GM18861 (cell line): Measurements from ENCODE around the gene ERCC5.

Source experiments
- ATAC-seq: cut with Tn5 transposase; IDR thresholded peaks from one replicate; pipeline ENCODE4 v1.9.1; 2021; ENCODE audit not compliant: unreplicated experiment

The ERCC5 gene

DNA sequence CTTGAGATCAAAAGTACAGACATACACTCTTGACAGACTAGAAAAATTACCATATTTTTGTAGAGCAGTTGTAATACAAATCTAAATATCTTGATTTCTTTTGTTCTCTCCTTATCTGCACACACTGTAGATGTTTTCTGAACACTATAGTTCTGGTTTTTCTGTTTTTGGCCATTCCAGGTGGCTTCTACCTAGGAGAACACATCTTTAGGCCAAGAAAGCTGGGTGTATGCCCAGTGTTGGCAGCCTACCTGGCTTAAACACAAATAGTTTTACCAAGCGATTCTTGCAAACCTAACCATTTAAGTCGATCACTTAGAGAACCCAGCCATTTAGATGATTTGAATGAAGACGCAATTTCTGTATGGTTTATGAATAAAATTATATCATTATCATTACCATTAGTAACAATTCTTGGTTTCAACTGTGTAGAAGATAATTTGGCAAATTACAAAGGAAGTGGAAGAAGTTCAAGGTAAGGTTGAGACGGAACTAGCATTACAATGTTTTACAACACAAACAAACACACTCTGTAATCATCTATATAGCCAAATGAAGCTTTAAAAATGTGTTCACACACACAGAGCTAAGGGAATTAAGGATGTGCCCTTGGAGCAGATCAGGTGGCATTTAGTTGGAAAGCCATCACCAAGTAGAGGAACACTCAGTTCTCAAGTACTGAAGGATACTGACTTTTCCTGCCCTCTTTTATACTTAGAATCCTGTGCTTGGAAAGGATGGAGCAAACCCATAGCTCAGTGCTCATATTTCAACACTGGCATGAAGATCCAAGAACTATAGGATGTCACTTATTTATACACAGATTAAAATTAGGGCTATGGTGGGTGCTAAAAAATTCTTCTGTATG lies 36.2 kb downstream of the ERCC5 start:
- ATAC-seq: no peak

DNA sequence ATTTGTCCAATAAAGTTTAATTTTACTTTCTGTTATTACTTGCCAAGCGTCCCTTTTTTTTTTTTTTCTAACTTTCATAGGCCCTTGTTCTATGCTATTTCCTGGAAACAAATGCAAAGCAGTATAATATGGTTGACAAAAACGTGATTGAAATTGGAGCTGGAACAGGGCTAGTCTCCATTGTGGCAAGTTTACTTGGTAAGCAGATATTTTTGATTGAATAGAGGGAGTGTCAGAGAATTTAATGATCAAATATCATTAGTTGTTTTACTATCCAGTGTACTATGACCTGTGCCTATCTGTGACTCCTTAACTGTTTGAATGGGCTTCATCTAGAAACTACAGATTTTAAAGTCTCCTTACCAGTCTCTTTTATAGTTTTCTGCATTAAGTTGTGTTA lies 46.7 kb downstream of the ERCC5 start:
- no peak for ATAC-seq

DNA sequence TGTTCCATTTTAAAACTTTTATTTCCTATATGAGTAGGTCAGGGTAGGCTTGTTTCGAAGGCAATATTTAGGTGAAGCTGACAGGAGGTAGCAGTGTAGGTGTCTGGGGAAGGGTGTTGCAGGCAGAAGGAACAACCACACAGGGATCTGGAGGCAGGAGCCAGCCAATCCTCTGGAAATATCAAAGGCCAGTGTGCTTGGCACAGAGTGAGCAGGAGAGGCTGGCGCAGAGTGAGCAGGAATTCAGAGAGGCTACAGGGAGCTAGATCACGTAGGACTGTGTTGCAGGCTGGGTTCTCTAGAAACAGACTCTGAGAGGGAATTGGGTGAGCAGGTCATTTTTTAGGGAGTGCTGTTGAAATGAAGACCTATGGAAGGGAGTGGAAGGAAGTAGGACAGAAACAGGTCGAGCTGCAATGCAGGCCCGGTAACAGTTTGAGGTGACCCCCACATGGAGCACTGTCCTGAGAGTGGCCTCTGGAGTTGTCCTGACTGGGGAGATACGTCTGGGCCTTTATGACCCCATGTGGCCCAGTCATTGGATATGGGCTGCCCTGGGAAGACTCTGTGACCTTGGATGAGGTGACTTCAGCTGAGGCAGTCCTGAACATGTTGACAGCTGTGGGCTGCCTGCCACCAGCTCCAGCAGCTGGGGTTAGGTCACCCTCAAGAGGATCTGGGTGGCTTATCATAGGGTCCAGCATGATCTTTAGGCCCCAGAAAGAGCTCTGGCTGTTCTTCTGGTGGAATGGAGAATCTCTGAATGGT lies 51.7 kb downstream of the ERCC5 start:
- ATAC-seq: no peak

DNA sequence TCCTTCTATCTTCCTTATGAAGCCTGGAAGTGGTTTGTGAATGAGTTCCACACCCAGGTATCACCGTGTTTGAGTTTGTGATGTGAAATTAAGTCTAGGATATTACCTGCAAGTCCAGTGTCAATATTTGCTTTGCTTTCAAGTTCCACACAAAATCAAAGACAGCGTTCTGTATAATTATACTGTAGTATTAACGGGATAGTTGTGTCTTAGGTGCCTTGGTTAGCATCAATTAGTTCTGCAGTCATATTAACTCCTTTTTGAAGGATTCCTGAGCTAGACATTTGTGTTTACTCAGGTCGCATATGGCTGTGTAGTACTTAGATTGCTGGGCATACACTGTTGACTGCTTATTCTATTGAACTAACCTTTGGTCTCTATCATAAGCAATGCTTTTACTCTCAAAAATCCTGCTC lies 54.4 kb downstream of the ERCC5 start:
- no peak for ATAC-seq

DNA sequence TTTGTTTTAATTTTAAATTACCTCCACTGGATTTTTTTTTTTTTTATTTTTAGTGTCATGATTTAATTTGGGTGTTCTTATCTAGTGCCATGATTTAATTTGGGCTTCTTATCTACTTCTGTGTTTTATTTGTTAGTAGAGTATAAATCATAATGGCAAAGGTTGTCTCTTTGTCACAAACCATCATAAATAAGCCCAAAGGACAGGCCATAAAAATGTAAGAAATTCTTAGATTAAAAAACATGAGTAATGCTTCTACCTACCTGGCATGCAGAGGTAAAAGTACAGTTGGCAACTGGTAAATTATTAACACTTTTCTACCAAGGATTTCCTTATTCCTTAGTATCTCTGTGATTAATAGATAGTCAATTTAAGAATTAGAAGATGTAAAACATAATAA lies 55.2 kb downstream of the ERCC5 start:
- ATAC-seq: no peak

DNA sequence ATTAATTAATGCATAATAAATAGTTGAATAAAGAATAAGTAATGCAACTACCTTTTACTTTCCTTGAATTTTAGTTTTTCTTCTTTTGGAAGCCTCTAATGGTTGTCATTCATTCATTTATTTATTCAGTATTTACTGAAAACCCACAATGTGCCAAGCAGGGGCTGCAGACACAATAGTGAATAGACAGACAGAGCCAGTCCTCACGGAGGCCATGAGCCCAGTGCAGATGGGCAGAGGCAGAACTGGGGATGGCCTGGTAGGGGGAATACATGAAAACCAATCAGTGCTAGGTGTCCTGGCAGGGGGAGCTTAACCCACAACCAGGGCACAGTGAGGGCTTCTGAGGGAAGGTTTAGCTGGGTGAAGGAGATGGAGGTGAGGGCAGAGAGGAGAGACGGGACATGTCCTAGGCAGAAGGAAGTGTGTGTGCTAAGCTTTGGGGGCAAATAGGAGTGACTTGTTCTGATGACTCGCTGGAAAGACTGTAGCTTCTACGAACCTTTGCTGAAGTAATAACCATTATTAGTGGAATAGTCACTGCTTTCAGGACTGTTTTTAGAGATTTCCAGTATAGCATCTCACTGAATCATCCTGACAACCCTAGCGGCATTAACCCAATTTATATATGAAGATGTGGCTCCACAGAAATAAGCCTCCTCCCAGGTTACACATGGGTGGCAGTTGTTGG lies 55.9 kb downstream of the ERCC5 start:
- ATAC-seq: no peak

DNA sequence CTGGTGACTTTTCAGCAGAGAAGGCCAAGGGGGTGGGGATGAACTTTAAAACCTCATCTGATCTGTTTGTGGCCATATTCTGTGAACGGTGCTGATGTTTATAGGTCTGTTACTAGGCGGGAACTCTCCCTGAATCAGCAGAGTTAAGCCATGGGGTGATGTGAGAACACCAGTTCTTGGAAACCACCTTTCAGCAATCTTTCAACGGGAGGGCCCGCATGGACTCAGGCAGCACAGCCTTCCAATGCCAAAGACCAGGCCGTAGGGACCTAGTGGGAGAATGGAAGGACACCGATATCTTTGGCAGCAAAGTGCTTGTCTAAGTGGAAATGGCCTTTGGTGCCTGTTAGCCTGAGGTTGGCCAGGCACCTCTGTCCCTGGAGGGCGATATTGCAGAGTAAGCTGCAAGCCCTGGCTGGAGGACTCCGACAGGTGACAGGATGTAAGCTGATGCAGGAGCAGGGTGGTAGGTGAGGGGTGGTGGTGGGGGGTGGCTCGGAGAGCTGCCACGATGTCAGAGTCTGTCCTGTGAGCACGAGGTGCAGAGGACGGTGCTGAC lies 57.0 kb downstream of the ERCC5 start:
- ATAC-seq: no peak

DNA sequence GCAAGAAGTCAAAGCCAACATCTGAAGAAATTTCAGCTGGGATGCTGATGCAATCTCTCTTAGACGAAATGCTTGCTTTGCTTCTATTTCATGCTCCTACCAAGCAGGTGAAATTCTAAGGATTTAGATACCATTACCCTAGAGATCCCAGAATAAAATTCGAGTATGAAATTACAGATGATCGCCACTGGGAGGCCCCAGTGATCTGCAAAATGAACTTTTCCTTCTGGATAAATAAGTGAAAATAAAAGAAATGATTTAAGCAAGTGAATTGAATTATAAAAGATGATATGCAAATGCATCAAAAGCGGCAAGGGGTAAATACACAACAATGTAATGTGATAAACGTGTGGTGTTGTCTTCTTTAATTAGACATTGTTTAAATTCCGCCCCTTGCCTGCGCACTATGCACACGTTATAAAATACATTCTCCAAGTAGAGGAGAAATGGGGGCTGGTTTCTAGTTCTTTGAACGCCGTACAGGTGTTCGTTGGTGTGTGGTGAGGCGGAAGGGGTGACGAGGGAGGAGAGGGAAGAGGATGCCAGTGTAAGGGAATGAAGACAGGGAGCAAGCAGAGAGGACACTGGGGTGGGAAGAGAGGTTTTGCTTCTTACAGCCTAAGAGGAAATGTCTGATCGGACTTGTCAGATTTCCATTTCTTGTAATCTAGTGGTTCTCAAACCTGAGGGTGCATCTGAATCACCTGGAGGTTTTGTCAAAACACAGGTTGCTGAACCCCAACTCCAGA lies 58.0 kb downstream of the ERCC5 start:
- ATAC-seq: no peak

DNA sequence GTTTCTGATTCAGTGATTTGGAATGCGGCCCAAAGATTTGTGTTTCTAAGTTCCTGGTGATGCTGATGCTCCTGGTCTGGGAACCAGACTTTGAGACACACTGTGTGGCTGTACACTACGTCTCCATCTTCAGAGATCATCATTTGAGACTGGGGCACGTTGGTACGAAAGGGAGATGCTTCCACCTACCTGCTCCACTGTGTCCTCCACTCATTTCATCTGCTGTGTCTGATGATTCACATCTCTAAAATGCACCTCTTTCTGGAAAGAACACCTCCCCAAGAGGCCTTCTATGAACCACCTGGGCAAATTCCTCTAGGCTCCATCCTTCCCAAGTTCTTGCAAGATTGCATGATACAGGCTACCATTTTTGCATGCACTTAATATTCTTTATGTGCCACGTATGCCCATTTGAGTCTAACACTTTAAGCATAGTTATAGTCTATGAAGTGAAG lies 58.6 kb downstream of the ERCC5 start:
- no peak for ATAC-seq

DNA sequence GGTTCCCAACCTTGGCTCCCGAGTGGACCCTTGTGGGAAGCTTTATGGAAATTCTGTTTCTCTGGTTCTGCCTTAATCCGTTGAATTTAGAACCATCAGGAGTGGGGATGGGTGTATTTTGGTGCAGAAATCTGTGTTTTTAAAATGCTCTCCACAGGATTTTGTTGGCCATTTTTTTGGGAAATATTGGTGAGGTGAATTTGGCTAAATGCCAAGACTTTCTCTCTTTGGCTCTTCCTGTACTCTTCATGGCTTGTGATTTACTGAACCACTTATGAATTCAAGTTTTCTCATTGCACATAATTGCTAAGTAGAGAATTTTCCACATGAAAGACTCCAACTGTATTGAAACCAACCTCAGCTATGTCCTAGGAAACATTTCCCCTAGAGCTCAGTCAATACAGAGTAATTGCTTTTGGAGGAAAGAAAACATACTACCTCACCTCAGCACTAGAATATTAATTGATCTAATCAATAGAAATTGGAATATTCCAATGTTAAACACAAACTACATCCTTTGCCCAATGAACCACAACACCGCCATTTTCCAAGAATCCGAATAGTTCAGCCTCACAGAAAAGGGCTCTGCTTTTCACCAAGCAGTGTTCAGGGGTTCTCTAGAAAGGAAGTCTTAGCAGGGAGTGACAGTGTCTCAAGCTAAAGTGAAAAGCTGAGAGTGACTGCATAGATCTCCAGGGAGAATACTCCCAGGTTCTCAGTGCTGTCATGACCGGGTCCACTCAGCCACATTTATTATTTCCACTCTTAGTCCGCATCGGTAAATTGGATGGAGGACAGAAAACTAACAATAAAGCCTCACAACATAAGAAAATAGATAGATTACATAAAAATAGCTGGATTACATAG lies 60.3 kb downstream of the ERCC5 start:
- no peak for ATAC-seq

DNA sequence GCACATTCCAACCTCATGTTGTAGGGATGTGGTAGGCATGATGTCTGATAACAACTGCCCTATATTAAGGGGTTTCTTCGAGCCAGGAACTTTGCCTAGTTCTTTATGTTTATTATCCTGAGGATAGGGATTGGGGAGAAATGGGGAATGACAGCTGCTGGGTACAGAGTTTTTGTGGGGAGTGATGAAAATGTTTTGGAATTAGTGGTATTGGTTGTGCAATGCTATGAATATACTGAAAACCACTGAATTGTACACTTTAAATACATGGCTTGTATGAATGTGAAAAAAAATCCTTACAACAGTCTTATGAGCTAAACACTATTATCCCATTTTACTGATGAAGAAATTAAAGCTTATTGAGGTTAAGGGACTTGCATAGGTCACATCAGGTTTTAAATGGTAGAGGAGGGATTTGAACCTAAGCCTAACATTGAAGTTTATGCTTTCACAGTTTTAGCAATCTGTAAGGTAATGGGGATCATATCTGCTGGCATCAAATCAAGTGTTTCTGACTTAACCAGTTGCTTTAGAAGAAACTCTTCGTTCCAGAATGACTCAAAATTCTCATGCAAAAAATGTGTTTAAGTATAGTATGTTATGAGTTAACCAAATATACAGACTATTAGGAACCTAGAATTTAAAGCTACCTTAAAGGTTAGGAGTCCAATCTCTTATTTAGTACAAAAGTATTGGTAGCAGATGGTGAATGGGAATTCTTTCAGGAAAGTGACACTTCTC lies 61.4 kb downstream of the ERCC5 start:
- peak; percentile 61 for ATAC-seq

DNA sequence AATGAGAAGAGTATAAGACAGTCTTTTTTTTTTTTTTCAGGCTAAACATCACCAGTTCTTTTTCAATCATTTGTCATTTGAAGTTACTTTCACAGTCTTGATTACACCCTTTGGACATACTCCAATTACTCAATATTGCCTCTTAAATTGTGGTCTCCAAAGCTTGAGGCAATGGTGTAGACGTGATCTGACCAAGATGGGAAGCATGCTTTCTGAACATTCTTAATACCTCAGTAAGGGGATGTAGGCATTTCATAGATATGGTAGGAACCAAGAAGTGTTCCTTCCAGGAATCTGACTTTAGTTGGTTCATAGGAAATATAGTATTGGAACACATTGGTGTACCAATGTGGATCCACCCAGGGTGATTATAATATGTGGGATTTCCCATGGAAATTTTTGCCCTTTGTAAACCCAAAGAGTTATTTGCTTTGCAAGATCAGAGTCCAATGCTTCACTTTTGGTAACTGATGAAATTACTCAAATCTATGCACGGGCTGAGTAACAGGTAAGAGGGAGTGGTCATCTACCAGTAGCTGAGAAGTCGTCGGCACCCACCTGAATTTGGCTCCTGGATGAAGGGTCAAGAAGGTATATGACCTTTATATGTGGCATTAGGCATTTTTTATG lies 62.2 kb downstream of the ERCC5 start:
- ATAC-seq: no peak

DNA sequence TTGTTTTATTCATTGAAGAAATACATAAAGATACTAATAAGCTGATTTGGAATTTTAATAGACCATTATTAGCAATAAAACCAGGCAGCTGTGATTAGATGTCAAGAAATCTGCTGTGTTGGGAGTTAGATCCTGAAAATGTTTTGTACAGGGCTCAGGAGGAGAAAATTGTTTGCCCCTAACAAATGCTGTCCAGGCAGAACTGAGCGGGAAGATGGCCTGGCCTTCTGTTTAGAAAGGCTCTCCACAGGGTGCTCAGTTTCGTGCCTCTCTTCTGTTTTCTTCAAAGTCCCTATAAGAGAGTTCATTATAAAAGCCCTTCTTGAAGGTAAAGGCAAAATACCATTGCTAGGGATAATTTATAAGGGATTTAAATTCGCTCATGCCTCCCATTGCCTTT lies 64.1 kb downstream of the ERCC5 start:
- ATAC-seq: no peak

DNA sequence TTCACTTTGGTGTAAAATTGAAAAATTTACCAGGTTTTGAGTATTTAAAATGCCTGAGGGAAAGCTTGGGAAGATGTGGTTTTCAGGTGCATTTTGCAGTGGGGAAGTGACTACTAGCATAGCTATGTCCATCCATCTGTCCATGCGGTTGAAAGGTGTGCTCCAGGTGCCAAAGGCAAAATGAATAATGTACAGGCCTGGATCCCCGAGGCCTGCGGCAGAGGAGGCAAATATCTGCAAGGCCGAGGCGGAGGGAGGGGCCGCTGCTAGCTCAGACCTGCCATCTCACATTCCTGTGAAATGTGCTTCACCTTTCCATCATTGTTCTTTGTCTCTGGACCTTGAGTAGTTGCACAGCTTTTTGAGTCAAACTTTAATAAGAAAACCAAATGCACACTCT lies 65.5 kb downstream of the ERCC5 start:
- no peak for ATAC-seq

DNA sequence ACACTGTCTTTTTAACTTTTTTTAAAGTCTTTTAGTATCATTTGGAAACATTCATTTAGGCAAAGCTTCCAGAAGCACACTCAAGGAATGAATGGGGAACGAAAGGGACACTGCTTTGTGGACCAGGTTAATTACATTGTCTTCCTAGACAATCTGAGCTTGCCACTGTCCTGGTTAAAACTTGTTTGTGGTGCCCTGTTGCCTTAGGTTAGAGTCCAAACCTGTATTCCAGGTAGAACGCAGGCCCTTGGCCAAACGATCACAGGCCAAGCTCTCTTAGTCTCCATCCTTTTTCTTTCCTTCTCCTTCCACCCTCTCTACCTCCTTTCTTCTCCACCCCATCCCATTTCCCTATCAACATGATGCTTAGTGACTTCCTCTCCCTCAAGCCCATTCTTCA lies 66.8 kb downstream of the ERCC5 start:
- no peak for ATAC-seq

DNA sequence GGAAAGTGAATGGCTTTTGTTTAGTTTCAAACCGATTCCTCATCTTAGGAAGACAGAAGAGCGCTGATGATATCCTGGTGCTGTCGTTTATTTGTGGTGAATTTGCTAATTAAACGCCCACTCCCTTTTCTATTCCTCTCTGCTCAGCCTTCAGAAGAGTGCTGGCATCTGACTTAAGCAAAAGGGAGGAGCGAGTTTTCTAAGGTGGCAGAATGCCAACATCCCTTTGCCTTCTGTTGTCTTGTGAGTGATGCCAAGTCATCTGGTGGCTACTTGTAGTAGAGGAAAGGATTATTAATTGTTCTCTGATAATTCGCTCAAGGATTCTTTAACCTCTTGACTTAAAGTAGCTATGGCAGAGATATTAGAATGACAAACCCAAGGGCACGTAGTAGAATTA lies 68.1 kb downstream of the ERCC5 start:
- no peak for ATAC-seq

DNA sequence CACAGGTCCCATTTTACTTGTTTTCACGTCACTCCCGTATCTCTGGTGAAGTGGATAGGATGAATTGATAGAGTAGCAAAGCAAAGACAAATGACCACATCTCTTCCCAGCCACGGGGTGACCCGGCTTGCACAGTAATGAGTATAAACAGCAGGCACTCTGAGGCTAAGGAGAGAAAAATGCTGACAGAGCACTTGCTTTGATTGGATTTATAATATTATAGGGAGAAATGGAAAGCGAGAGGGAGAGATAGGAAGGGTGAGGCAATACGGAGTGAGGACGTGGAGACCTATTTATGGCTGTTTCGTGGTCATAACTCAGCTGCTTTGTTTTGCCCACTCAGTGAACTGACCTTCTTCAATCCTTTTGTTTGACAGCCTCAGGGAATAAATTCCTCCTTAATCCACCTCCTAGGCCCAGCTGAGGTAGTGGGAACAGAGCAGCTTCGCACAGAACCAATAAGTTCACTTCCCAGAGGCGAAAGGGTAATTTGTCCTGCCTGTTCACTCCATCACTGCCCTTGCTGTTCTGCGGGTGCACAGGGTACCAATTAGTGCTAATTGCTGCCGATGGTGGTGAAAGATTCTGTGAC lies 68.6 kb downstream of the ERCC5 start:
- ATAC-seq: no peak

DNA sequence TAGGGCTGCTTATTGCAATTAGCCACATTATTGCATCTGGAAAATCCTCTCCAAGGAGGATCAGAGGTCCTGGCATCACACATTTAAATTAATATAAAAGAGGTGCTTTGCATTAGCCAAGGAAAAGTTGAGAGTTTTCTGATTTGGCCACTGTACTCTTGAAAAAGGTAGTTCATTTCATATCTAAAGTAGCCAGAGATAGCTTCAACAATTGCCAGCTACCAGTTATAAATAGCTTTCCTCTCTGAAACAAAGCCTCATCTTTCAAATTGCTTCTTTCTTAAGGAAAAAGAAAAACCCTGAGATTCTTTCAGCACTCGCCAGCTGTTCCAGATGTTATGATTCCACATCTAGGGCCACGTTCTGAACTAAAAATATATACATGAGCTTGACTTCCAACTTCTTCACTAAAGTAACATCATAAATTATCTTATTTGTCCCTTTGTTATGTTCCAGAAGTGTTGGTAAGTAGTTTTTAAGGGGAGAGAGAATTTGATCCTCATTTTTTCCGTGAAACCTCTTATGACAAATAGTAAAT lies 69.6 kb downstream of the ERCC5 start:
- ATAC-seq: no peak
